Liver (tissue), 9 donors: ENCODE measurements around the gene IL17RE. TPM values are rescaled to one million over a fixed set of nuclear protein-coding genes. Genes with fewer than 3 reads are reported as not detected.

ENCODE experiments used
- DNase-seq: peaks from one replicate; pipeline ENCODE4 v3.0.0-alpha.2; 2017; ENCODE audit warnings: low spot score
- H3K27ac ChIP-seq, 2 donors: one replicate each; pipeline ENCODE4 v1.7.0; 2013; ENCODE audit warnings: inconsistent platforms in 2 of 2, low read length in 2 of 2, control low read depth in 1 of 2, low read depth in 1 of 2, mild to moderate bottlenecking in 1 of 2
- H3K27me3 ChIP-seq, 4 donors: one replicate each; pipeline versions ENCODE4 v1.6.1 to v1.7.0; 2013; ENCODE audit warnings: low read length in 3 of 4, inconsistent platforms in 1 of 4, mild to moderate bottlenecking in 1 of 4, moderate library complexity in 1 of 4; ENCODE audit not compliant: control insufficient read depth in 4 of 4, insufficient read depth in 4 of 4
- H3K36me3 ChIP-seq, 4 donors: one replicate each; pipeline versions ENCODE4 v1.6.1 to v1.7.0; 2013; ENCODE audit warnings: low read length in 3 of 4, mild to moderate bottlenecking in 3 of 4, low read depth in 1 of 4, moderate library complexity in 1 of 4; ENCODE audit not compliant: control insufficient read depth in 4 of 4, insufficient read depth in 3 of 4
- H3K4me1 ChIP-seq, 4 donors: one replicate each; pipeline versions ENCODE4 v1.6.1 to v1.7.0; 2013; ENCODE audit warnings: low read length in 3 of 4, mild to moderate bottlenecking in 3 of 4, moderate library complexity in 1 of 4; ENCODE audit not compliant: control insufficient read depth in 4 of 4, insufficient read depth in 4 of 4
- H3K4me3 ChIP-seq, 3 donors: one replicate each; pipeline versions ENCODE4 v1.6.1 to v1.7.0; 2013; ENCODE audit warnings: low read length in 3 of 3, control low read depth in 1 of 3, low read depth in 1 of 3, mild to moderate bottlenecking in 1 of 3
- H3K9ac ChIP-seq, 2 donors: one replicate each; pipeline ENCODE4 v1.7.0; 2013; ENCODE audit warnings: low read length in 2 of 2, mild to moderate bottlenecking in 2 of 2, moderate library complexity in 2 of 2, control low read depth in 1 of 2, low read depth in 1 of 2
- H3K9me3 ChIP-seq, 4 donors: one replicate each; pipeline versions ENCODE4 v1.6.1 to v1.7.0; 2013; ENCODE audit warnings: low read length in 3 of 4; ENCODE audit not compliant: control insufficient read depth in 4 of 4
- ATF3 ChIP-seq: IDR thresholded peaks from 2 replicates; pipeline ENCODE4 v1.6.1; 2016; ENCODE audit warnings: antibody characterized with exemption
- EGR1 ChIP-seq, 2 donors: IDR thresholded peaks; 2 replicates each; pipeline ENCODE4 v1.6.1; 2016 to 2018; ENCODE audit warnings: antibody characterized with exemption in 2 of 2, low read depth in 2 of 2
- FOXA1 ChIP-seq: IDR thresholded peaks from 2 replicates; pipeline ENCODE4 v1.6.1; 2016; ENCODE audit warnings: antibody characterized with exemption
- GABPA ChIP-seq, 2 donors: IDR thresholded peaks in 1 of 2; conservative IDR thresholded peaks in 1 of 2; 2 replicates each; pipeline ENCODE4 v1.6.1; 2016; ENCODE audit warnings: antibody characterized with exemption in 2 of 2, mild to moderate bottlenecking in 1 of 2, moderate library complexity in 1 of 2
- HNF4A ChIP-seq, 2 donors: conservative IDR thresholded peaks; 2 replicates each; pipeline ENCODE4 v1.6.1; 2016; ENCODE audit warnings: antibody characterized with exemption in 2 of 2, mild to moderate bottlenecking in 2 of 2
- HNF4G ChIP-seq: IDR thresholded peaks from 2 replicates; pipeline ENCODE4 v1.6.1; 2016; ENCODE audit warnings: antibody characterized with exemption
- JUND ChIP-seq, 2 donors: IDR thresholded peaks; 2 replicates each; pipeline ENCODE4 v1.6.1; 2016; ENCODE audit warnings: antibody characterized with exemption in 2 of 2
- NR2F2 ChIP-seq: IDR thresholded peaks from 2 replicates; pipeline ENCODE4 v1.6.1; 2016; ENCODE audit warnings: antibody characterized with exemption
- RAD21 ChIP-seq, 2 donors: IDR thresholded peaks; 2 replicates each; pipeline ENCODE4 v1.6.1; 2016; ENCODE audit warnings: antibody characterized with exemption in 2 of 2, mild to moderate bottlenecking in 2 of 2
- REST ChIP-seq: IDR thresholded peaks from 2 replicates; pipeline ENCODE4 v1.6.1; 2016; ENCODE audit warnings: antibody characterized with exemption, mild to moderate bottlenecking
- RXRA ChIP-seq, 2 donors: IDR thresholded peaks; 2 replicates each; pipeline ENCODE4 v1.6.1; 2017 to 2018; ENCODE audit warnings: antibody characterized with exemption in 2 of 2, mild to moderate bottlenecking in 1 of 2
- SP1 ChIP-seq: IDR thresholded peaks from 2 replicates; pipeline ENCODE4 v1.6.1; 2018; ENCODE audit warnings: antibody characterized with exemption, mild to moderate bottlenecking
- TAF1 ChIP-seq: conservative IDR thresholded peaks from 2 replicates; pipeline ENCODE4 v1.6.1; 2016; ENCODE audit warnings: antibody characterized with exemption, mild to moderate bottlenecking
- WGBS: extraction: QIAGEN DNeasy Blood & Tissue Kit; methylation state at CpG from one replicate; pipeline ENCODE4 v1.1.7; 2013; 5-methylcytosine and 5-hydroxymethylcytosine counted together
- polyA plus RNA-seq, 2 donors: library from polyadenylated mRNA; stranded (reverse) in 1 of 2; unstranded in 1 of 2; fragments of 200-250 nt in 1 of 2; fragments of >200 nt in 1 of 2; fragmentation: Nextera tagmentation in 1 of 2; extraction: Ambion mirVana in 1 of 2; gene quantifications; one replicate each; pipeline versions ENCODE4 v1.2.1 to v1.2.3, GENCODE V29; 2013 to 2015
- total RNA-seq, 2 donors: library from RNA; depleted of rRNA; stranded (reverse); fragments of >200 nt; gene quantifications; one replicate each; pipeline ENCODE4 v1.2.3, GENCODE V29; 2014
- TF ChIP-seq, protein P1 (sequence below): IDR thresholded peaks from 2 replicates; pipeline ENCODE4 v1.6.1; 2016; ENCODE audit warnings: antibody characterized with exemption
- TF ChIP-seq, protein P2 (sequence below): IDR thresholded peaks from 2 replicates; pipeline ENCODE4 v1.6.1; 2016; ENCODE audit warnings: antibody characterized with exemption
- TF ChIP-seq, protein P3 (sequence below): fragments of 150-350 bp; IDR thresholded peaks from 2 replicates; pipeline ENCODE4 v1.5.1; 2017; ENCODE audit warnings: improper control_type of control experiment, low read depth, low read length; ENCODE audit not compliant: missing input control
- donor health status: healthy.
- donor health status: healthy.
- donor health status: healthy.
- donor health status: healthy.
- donor health status: healthy.

Gene IL17RE
- total and polyA plus RNA-seq, 4 donors: 0.42 to 2.1 (median 0.90) TPM

- WGBS: 63% methylated on average over 4 of the region's 4 CpGs
- H3K4me3 ChIP-seq: no peak overlapping the region
- H3K27ac ChIP-seq: no peak overlapping the region
These were observed 32.3 kb downstream of the IL17RE start for GRCh38 chr3:9934993-9935392.

More at GRCh38 chr3:9934993-9935392, 32.3 kb downstream of the IL17RE start:
- Histone ChIP-seq H3K9me3 (no peaks in the 10 kb centered on the region), H3K27me3 (no peaks in the 10 kb centered on the region), H3K9ac (peak overlapping the region in 1 of 2 donors; percentile 76), H3K4me1 (peaks cover 4 to 29% (median 22%) of the 10 kb centered on the region in 4 donors), H3K36me3 (peaks cover 4 to 26% (median 13%) of the 10 kb centered on the region in 4 donors)
- TF ChIP-seq GABPA (IDR thresholded peaks at IDR 0.05 in 1 of 2, conservative IDR thresholded peaks at IDR 0.05 in 1 of 2) (no peak), HNF4G (no peak), JUND (IDR thresholded peaks at IDR 0.05) (no peak), TAF1 (no peak), REST (no peak), NR2F2 (no peak), RAD21 (IDR thresholded peaks at IDR 0.05) (no peak), EGR1 (IDR thresholded peaks at IDR 0.05; ENCODE audit: low read depth in 2 of 2) (no peak), RXRA (IDR thresholded peaks at IDR 0.05) (no peak), ATF3 (no peak), HNF4A (conservative IDR thresholded peaks at IDR 0.05) (no peak), SP1 (no peak), FOXA1 (no peak)
- TF ChIP-seq, protein P1, sequence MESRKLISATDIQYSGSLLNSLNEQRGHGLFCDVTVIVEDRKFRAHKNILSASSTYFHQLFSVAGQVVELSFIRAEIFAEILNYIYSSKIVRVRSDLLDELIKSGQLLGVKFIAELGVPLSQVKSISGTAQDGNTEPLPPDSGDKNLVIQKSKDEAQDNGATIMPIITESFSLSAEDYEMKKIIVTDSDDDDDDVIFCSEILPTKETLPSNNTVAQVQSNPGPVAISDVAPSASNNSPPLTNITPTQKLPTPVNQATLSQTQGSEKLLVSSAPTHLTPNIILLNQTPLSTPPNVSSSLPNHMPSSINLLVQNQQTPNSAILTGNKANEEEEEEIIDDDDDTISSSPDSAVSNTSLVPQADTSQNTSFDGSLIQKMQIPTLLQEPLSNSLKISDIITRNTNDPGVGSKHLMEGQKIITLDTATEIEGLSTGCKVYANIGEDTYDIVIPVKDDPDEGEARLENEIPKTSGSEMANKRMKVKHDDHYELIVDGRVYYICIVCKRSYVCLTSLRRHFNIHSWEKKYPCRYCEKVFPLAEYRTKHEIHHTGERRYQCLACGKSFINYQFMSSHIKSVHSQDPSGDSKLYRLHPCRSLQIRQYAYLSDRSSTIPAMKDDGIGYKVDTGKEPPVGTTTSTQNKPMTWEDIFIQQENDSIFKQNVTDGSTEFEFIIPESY: no peak
- TF ChIP-seq, protein P2, sequence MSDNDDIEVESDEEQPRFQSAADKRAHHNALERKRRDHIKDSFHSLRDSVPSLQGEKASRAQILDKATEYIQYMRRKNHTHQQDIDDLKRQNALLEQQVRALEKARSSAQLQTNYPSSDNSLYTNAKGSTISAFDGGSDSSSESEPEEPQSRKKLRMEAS: no peak
- TF ChIP-seq, protein P3, sequence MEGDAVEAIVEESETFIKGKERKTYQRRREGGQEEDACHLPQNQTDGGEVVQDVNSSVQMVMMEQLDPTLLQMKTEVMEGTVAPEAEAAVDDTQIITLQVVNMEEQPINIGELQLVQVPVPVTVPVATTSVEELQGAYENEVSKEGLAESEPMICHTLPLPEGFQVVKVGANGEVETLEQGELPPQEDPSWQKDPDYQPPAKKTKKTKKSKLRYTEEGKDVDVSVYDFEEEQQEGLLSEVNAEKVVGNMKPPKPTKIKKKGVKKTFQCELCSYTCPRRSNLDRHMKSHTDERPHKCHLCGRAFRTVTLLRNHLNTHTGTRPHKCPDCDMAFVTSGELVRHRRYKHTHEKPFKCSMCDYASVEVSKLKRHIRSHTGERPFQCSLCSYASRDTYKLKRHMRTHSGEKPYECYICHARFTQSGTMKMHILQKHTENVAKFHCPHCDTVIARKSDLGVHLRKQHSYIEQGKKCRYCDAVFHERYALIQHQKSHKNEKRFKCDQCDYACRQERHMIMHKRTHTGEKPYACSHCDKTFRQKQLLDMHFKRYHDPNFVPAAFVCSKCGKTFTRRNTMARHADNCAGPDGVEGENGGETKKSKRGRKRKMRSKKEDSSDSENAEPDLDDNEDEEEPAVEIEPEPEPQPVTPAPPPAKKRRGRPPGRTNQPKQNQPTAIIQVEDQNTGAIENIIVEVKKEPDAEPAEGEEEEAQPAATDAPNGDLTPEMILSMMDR: no peak
- DNase-seq: no peak
